HG03097 (cell line): ENCODE measurements around the gene APCDD1L.
"Not testable (repeated sequence)": the region's sequence is repeated elsewhere in the genome, so short reads cannot be mapped to it uniquely, and the experiment has no call there.

Experiments
- ATAC-seq: cut with Tn5 transposase; IDR thresholded peaks from one replicate; pipeline ENCODE4 v1.9.1; 2021; ENCODE audit not compliant: unreplicated experiment, low FRiP score

Gene APCDD1L

GRCh38 chr20:58446960-58447265, 68.3 kb downstream of the APCDD1L start:
- ATAC-seq, result no peak

GRCh38 chr20:58446264-58446959, 68.8 kb downstream of the APCDD1L start:
- ATAC-seq, result no peak

GRCh38 chr20:58444746-58445255, 70.4 kb downstream of the APCDD1L start:
- ATAC-seq, result no peak

GRCh38 chr20:58441723-58442122, 73.5 kb downstream of the APCDD1L start:
- ATAC-seq, result no peak

GRCh38 chr20:58440021-58440767, 75.0 kb downstream of the APCDD1L start:
- no peak for ATAC-seq

GRCh38 chr20:58438970-58439808, 76.0 kb downstream of the APCDD1L start:
- no peak for ATAC-seq

- ATAC-seq, result no peak
These were observed 78.1 kb downstream of the APCDD1L start for GRCh38 chr20:58436868-58437645.

GRCh38 chr20:58435237-58435636, 80.0 kb downstream of the APCDD1L start:
- no peak for ATAC-seq

GRCh38 chr20:58434326-58434725, 80.9 kb downstream of the APCDD1L start:
- ATAC-seq, result no peak

- ATAC-seq, result no peak
These were observed 81.4 kb downstream of the APCDD1L start for GRCh38 chr20:58433759-58434158.

GRCh38 chr20:58433029-58433647, 82.1 kb downstream of the APCDD1L start:
- no peak for ATAC-seq

- no peak for ATAC-seq
These were observed 82.8 kb downstream of the APCDD1L start for GRCh38 chr20:58432186-58432954.

- ATAC-seq, result no peak
These were observed 84.1 kb downstream of the APCDD1L start for GRCh38 chr20:58431134-58431533.

- no peak for ATAC-seq
These were observed 85.9 kb downstream of the APCDD1L start for GRCh38 chr20:58429303-58429702.

GRCh38 chr20:58428364-58428763, 86.8 kb downstream of the APCDD1L start:
- no peak for ATAC-seq

- not testable (repeated sequence) for ATAC-seq
These were observed 87.6 kb downstream of the APCDD1L start for GRCh38 chr20:58427571-58427970.

- ATAC-seq, result no peak
These were observed 90.8 kb downstream of the APCDD1L start for GRCh38 chr20:58424218-58424969.

- no peak for ATAC-seq
These were observed 93.7 kb downstream of the APCDD1L start for GRCh38 chr20:58421497-58421850.
